CD4-positive, alpha-beta T cell treated with Interleukin-15 for 4 hours (primary cell): ENCODE measurements around the gene AHSA1.

Source experiments
- DNase-seq: peaks from one replicate; pipeline ENCODE4 v3.0.0-alpha.2; 2020; ENCODE audit warnings: low spot score

AHSA1 gene

GRCh38 chr14:77473921-77474320 is 16.0 kb downstream of the AHSA1 start:
- no peak for DNase-seq

- no peak for DNase-seq
Observed at GRCh38 chr14:77474479-77475177, 16.7 kb downstream of the AHSA1 start.

- no peak for DNase-seq
Observed at GRCh38 chr14:77475432-77476115, 17.7 kb downstream of the AHSA1 start.

- no peak for DNase-seq
Observed at GRCh38 chr14:77478029-77478428, 20.1 kb downstream of the AHSA1 start.

- DNase-seq = no peak
Observed at GRCh38 chr14:77478796-77479195, 20.9 kb downstream of the AHSA1 start.

GRCh38 chr14:77482422-77482821 is 24.5 kb downstream of the AHSA1 start:
- no peak for DNase-seq

GRCh38 chr14:77485256-77485655 is 27.4 kb downstream of the AHSA1 start:
- DNase-seq = no peak

- DNase-seq = no peak
Observed at GRCh38 chr14:77485901-77486678, 28.2 kb downstream of the AHSA1 start.

GRCh38 chr14:77488558-77488957 is 30.7 kb downstream of the AHSA1 start:
- DNase-seq = no peak

- DNase-seq = no peak
Observed at GRCh38 chr14:77489041-77489440, 31.1 kb downstream of the AHSA1 start.

GRCh38 chr14:77490347-77490986 is 32.6 kb downstream of the AHSA1 start:
- DNase-seq = no peak

- no peak for DNase-seq
Observed at GRCh38 chr14:77491056-77491455, 33.2 kb downstream of the AHSA1 start.

GRCh38 chr14:77495334-77495733 is 37.4 kb downstream of the AHSA1 start:
- no peak for DNase-seq

- DNase-seq = peak; percentile 19
Observed at GRCh38 chr14:77498120-77498979, 40.5 kb downstream of the AHSA1 start, which contains the start of gene ISM2. ISM2 (minus strand) TSS chr14:77498816; CDS start chr14:77498793, 23 bp downstream.

- no peak for DNase-seq
Observed at GRCh38 chr14:77498984-77499527, 41.2 kb downstream of the AHSA1 start.

GRCh38 chr14:77502109-77502782 is 44.4 kb downstream of the AHSA1 start:
- DNase-seq = no peak

- no peak for DNase-seq
Observed at GRCh38 chr14:77503138-77503537, 45.2 kb downstream of the AHSA1 start.

- no peak for DNase-seq
Observed at GRCh38 chr14:77505031-77505430, 47.1 kb downstream of the AHSA1 start.

GRCh38 chr14:77507762-77508161 is 49.9 kb downstream of the AHSA1 start:
- DNase-seq = no peak

- DNase-seq = no peak
Observed at GRCh38 chr14:77508249-77508648, 50.4 kb downstream of the AHSA1 start.

GRCh38 chr14:77508876-77509275 is 51.0 kb downstream of the AHSA1 start:
- no peak for DNase-seq
